Measurements from ENCODE around the gene ARHGAP24. TPM values are rescaled to one million over a fixed set of nuclear protein-coding genes. Genes with fewer than 3 reads are reported as not detected.
"Not testable (repeated sequence)": the region's sequence is repeated elsewhere in the genome, so short reads cannot be mapped to it uniquely, and the experiment has no call there.

ARHGAP24 gene
- total and polyA plus RNA-seq, 8 donors, result 10.5 to 34.7 (median 17.1) TPM

DNA sequence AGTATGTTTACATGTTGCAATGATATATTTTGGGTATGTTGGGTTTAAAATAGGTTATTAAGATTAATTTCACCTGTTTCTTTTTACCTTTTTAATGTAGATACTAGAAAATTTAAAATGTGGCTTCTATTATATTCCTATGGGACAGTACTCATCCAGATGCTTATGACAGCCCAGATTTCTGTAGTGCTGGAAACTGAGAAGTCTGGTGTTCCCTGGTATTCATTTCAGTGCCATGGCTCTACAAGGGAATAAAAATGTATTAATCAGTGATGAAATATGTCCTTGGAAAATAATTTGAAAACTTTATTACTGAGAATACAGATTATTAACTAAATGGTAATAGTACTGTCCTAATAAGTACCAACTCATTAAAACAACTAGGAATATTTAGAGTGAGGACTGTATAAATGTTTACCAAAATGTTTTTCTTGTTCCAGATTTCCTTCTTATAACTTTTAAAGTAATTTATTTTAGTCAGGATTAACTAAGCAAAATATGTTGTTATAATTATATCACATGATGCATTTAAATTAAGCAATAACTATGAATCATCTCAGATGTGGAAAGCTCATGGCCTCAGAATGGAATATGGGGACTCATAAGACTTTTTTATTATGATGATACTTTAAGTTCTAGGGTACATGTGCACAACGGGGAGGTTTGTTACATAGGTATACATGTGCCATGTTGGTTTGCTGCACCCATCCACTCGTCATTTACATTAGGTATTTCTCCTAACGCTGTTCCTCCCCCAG is 25.3 kb downstream of the ARHGAP24 start:
- WGBS, 2 donors, result 89 to 98% methylated on average over 3 of the region's 3 CpGs
- no peaks in the 10 kb centered on the region for H3K36me3 ChIP-seq
- no peaks in the 10 kb centered on the region for H3K9me3 ChIP-seq
- H3K27me3 ChIP-seq, result no peaks in the 10 kb centered on the region
- DNase-seq (no peak), ATAC-seq (no peak), FAIRE-seq (peak; percentile 49)
- intact Hi-C loops (cut with DNase I), result no loop called here
- peaks cover 8 to 29% (median 13%) of the 10 kb centered on the region in 3 donors for H3K4me1 ChIP-seq
- H3K27ac ChIP-seq, result no peak overlapping the region
- TF ChIP-seq, protein P1, sequence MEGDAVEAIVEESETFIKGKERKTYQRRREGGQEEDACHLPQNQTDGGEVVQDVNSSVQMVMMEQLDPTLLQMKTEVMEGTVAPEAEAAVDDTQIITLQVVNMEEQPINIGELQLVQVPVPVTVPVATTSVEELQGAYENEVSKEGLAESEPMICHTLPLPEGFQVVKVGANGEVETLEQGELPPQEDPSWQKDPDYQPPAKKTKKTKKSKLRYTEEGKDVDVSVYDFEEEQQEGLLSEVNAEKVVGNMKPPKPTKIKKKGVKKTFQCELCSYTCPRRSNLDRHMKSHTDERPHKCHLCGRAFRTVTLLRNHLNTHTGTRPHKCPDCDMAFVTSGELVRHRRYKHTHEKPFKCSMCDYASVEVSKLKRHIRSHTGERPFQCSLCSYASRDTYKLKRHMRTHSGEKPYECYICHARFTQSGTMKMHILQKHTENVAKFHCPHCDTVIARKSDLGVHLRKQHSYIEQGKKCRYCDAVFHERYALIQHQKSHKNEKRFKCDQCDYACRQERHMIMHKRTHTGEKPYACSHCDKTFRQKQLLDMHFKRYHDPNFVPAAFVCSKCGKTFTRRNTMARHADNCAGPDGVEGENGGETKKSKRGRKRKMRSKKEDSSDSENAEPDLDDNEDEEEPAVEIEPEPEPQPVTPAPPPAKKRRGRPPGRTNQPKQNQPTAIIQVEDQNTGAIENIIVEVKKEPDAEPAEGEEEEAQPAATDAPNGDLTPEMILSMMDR (IDR thresholded peaks at IDR 0.05), result no peak
- no peak overlapping the region for H3K4me3 ChIP-seq

DNA sequence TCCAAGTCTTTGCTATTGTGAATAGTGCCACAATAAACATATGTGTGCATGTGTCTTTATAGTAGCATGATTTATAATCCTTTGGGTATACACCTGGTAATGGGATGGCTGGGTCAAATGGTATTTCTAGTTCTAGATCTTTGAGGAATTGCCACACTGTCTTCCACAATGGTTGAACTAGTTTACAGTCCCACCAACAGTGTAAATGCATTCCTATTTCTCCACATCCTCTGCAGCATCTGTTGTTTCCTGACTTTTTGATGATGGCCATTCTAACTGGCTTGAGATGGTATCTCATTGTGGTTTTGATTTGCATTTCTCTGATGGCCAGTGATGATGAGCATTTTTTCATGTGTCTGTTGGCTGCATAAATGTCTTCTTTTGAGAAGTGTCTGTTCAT is 26.2 kb downstream of the ARHGAP24 start:
- H3K27me3 ChIP-seq; DNase-seq; H3K36me3 ChIP-seq; intact Hi-C loops (cut with DNase I); H3K27ac ChIP-seq; H3K9me3 ChIP-seq; ATAC-seq; FAIRE-seq; H3K4me3 ChIP-seq: not testable (repeated sequence)
- H3K4me1 ChIP-seq, result peaks cover 5 to 26% (median 13%) of the 10 kb centered on the region in 3 donors

DNA sequence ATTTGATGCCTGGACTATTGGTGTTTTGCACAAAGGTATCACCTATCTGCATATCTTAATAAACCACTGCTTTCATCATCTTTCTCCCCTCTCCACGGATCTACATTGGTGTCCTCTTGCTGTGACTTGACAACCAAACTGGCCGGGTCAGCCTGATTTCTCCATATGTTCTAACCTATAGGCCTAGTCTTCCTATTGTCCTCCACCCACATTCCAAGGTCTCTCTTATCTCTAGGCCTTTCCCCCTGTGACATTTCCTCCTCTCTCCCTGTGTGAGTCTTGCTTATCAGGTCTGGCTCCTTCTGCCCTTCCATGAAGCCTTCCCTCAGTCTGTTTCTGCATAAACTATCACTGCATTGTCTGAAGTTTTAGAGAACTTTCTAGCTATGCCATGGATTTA is 33.7 kb downstream of the ARHGAP24 start:
- WGBS, 2 donors, result 93 to 95% methylated on average over 2 of the region's 2 CpGs

DNA sequence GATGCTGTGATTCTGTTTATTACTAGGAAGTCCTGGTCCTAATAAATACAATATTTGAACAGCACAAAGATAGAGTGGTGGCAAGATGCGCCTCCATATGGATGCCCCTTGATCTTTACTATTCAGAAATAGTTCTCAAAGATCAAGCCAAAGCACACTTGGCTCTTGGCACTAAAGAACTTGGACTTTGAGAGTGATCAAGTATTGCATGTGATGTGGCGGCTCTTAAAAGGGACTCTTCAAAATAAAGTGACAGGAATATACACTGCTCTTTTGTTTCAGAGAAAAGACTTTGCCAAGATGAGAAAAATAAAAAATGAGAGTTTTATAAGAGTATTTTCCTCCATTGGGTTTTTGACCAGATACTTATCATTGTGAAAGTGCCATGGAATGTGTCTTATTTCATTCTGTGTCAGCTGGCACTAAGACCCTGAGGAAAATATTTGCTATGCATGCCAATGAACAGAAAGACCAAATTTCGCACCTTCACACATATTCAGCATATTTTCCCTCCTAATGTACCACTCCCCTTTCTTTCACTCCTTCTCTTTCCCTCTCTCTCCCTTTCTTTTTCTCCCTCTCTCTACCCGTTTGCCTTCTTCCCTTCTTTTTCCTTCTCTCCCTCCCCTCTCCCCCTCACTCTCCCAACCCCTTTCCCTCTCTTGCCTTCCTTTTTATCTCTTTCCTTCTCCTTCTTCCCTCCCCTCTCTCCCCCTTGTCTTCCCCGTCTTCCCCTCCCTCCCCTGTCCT is 35.1 kb downstream of the ARHGAP24 start:
- Histone ChIP-seq H3K27me3 (no peaks in the 10 kb centered on the region), H3K36me3 (no peaks in the 10 kb centered on the region), H3K27ac (no peak overlapping the region), H3K4me1 (no peaks in the 10 kb centered on the region), H3K9me3 (no peaks in the 10 kb centered on the region), H3K4me3 (no peak overlapping the region)
- TF ChIP-seq, protein P1 (IDR thresholded peaks at IDR 0.05), result no peak
- 69 to 75% methylated on average over 5 of the region's 5 CpGs for WGBS, 2 donors
- FAIRE-seq (no peak), ATAC-seq (peak in 2 of 4 donors; percentile 27 to 66), DNase-seq (no peak)
- intact Hi-C loops (cut with DNase I), result no loop called here

More for the DNA sequence above, 33.7 kb downstream of the ARHGAP24 start:
- no peaks in the 10 kb centered on the region for H3K9me3 ChIP-seq
- FAIRE-seq (no peak), ATAC-seq (no peak), DNase-seq (no peak)
- intact Hi-C loops (cut with DNase I), result no loop called here
- no peaks in the 10 kb centered on the region for H3K4me1 ChIP-seq
- H3K27me3 ChIP-seq, result no peaks in the 10 kb centered on the region
- H3K36me3 ChIP-seq, result no peaks in the 10 kb centered on the region
- TF ChIP-seq, protein P1 (IDR thresholded peaks at IDR 0.05), result no peak
- H3K27ac ChIP-seq, result no peak overlapping the region
- H3K4me3 ChIP-seq, result no peak overlapping the region

DNA sequence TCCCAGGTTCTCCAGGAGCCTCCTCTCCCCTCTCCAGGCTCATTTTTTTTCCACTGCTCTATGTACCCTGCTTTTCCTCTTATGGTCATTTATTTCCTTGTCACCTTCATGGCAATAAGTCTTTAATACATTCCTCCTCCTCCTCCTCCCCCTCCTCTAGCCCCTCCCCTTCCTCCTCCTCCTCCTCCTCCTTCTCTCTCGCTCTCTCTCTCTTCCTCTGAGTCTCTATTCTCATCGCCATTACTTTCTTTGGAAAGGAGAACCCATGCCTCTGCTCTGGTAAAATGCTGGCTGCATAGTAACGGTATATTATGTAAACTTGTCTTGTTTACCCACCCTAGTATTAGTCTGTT is 35.7 kb downstream of the ARHGAP24 start:
- TF ChIP-seq, protein P1 (IDR thresholded peaks at IDR 0.05), result no peak
- FAIRE-seq (no peak), ATAC-seq (no peak), DNase-seq (no peak)
- no peak overlapping the region for H3K4me3 ChIP-seq
- H3K27ac ChIP-seq, result no peak overlapping the region
- H3K27me3 ChIP-seq, result no peaks in the 10 kb centered on the region
- WGBS, 2 donors, result 83 to 87% methylated on average over 3 of the region's 3 CpGs
- no peaks in the 10 kb centered on the region for H3K4me1 ChIP-seq
- H3K9me3 ChIP-seq, result no peaks in the 10 kb centered on the region
- intact Hi-C loops (cut with DNase I), result no loop called here
- H3K36me3 ChIP-seq, result no peaks in the 10 kb centered on the region
